Gastrocnemius medialis (tissue), 4 donors: Measurements from ENCODE around the gene GSG1L. TPM values are rescaled to one million over a fixed set of nuclear protein-coding genes. Genes with fewer than 3 reads are reported as not detected.

ENCODE experiments used
- ATAC-seq, 2 donors: fragments of 150-250 bp; one replicate each; pipeline ENCODE4 v1.9.1; 2016
- DNase-seq, 2 donors: peaks; one replicate each; pipeline ENCODE4 v3.0.0-alpha.2; 2019
- H3K27ac ChIP-seq, 4 donors: fragments of 200-600 bp; sonication (generic); 1 replicate in 1 of 4; 2 replicates in 3 of 4; pipeline ENCODE4 v1.5.1; 2016 to 2018; ENCODE audit warnings: mild to moderate bottlenecking in 2 of 4, moderate library complexity in 1 of 4
- H3K27me3 ChIP-seq, 3 donors: fragments of 200-600 bp; sonication (generic) in 2 of 3; 1 replicate in 1 of 3; 2 replicates in 2 of 3; pipeline versions ENCODE4 v1.5.1 to v1.6.0; 2016 to 2019; ENCODE audit warnings: mild to moderate bottlenecking in 1 of 3, moderate library complexity in 1 of 3
- H3K36me3 ChIP-seq, 2 donors: fragments of 200-600 bp; sonication (generic) in 1 of 2; one replicate each; pipeline ENCODE4 v1.5.1; 2017 to 2018
- H3K4me1 ChIP-seq, 2 donors: fragments of 200-600 bp; sonication (generic) in 1 of 2; one replicate each; pipeline ENCODE4 v1.5.1; 2016 to 2017; ENCODE audit warnings: mild to moderate bottlenecking in 2 of 2
- H3K4me3 ChIP-seq, 4 donors: fragments of 200-600 bp; sonication (generic) in 3 of 4; 1 replicate in 1 of 4; 2 replicates in 3 of 4; pipeline ENCODE4 v1.5.1; 2016 to 2019; ENCODE audit warnings: mild to moderate bottlenecking in 2 of 4
- H3K9me3 ChIP-seq, 3 donors: fragments of 200-600 bp; sonication (generic) in 2 of 3; 1 replicate in 1 of 3; 2 replicates in 2 of 3; pipeline ENCODE4 v1.5.1; 2016 to 2019
- POLR2A ChIP-seq, 2 donors: fragments of 450-650 bp; IDR thresholded peaks; one replicate each; pipeline ENCODE4 v1.6.1; 2017; ENCODE audit warnings: antibody characterized with exemption in 2 of 2, mild to moderate bottlenecking in 2 of 2, moderate library complexity in 2 of 2
- in situ Hi-C, 4 donors: fragments of 200-750 bp; cut with MboI; loops; one replicate each; pipeline versions ENCODE4 v1.15.0 to v1.8.0; 2017; ENCODE audit warnings: low sequenced_read_pairs in 4 of 4
- intact Hi-C: fragments of 100-400 bp; cut with DNase I; formaldehyde crosslinking; loops from one replicate; pipeline ENCODE4 v1.15.1; 2023; ENCODE audit warnings: low total_unique reads
- total RNA-seq, 4 donors: library from RNA; depleted of rRNA; stranded (reverse); fragments of >200 nt; gene quantifications; one replicate each; pipeline versions ENCODE4 v1.1.0 to v1.2.3, GENCODE V29; 2016
- TF ChIP-seq, protein P1 (sequence below), 5 experiments: fragments of 450-650 bp in 3 of 5; fragments of 200-600 bp in 2 of 5; sonication (generic) in 2 of 5; IDR thresholded peaks in 4 of 5; conservative IDR thresholded peaks in 1 of 5; 1 replicate in 4 of 5; 2 replicates in 1 of 5; pipeline ENCODE4 v1.5.1; 2016 to 2019; ENCODE audit warnings: antibody characterized with exemption in 5 of 5, mild to moderate bottlenecking in 3 of 5, moderate library complexity in 3 of 5

The GSG1L gene
- total RNA-seq, 4 donors from 2014 or later: not detected

- peaks cover 0 to 85% of the 10 kb centered on the region in 2 donors for H3K36me3 ChIP-seq
- intact Hi-C loops: no loop called here
- no peak for TF ChIP-seq POLR2A (IDR thresholded peaks at IDR 0.05)
- TF ChIP-seq, protein P1, sequence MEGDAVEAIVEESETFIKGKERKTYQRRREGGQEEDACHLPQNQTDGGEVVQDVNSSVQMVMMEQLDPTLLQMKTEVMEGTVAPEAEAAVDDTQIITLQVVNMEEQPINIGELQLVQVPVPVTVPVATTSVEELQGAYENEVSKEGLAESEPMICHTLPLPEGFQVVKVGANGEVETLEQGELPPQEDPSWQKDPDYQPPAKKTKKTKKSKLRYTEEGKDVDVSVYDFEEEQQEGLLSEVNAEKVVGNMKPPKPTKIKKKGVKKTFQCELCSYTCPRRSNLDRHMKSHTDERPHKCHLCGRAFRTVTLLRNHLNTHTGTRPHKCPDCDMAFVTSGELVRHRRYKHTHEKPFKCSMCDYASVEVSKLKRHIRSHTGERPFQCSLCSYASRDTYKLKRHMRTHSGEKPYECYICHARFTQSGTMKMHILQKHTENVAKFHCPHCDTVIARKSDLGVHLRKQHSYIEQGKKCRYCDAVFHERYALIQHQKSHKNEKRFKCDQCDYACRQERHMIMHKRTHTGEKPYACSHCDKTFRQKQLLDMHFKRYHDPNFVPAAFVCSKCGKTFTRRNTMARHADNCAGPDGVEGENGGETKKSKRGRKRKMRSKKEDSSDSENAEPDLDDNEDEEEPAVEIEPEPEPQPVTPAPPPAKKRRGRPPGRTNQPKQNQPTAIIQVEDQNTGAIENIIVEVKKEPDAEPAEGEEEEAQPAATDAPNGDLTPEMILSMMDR (IDR thresholded peaks at IDR 0.05 in 4 of 5, conservative IDR thresholded peaks at IDR 0.05 in 1 of 5): no peak
These were observed 37.5 kb upstream of the GSG1L start for GRCh38 chr16:28100810-28101532.

DNA sequence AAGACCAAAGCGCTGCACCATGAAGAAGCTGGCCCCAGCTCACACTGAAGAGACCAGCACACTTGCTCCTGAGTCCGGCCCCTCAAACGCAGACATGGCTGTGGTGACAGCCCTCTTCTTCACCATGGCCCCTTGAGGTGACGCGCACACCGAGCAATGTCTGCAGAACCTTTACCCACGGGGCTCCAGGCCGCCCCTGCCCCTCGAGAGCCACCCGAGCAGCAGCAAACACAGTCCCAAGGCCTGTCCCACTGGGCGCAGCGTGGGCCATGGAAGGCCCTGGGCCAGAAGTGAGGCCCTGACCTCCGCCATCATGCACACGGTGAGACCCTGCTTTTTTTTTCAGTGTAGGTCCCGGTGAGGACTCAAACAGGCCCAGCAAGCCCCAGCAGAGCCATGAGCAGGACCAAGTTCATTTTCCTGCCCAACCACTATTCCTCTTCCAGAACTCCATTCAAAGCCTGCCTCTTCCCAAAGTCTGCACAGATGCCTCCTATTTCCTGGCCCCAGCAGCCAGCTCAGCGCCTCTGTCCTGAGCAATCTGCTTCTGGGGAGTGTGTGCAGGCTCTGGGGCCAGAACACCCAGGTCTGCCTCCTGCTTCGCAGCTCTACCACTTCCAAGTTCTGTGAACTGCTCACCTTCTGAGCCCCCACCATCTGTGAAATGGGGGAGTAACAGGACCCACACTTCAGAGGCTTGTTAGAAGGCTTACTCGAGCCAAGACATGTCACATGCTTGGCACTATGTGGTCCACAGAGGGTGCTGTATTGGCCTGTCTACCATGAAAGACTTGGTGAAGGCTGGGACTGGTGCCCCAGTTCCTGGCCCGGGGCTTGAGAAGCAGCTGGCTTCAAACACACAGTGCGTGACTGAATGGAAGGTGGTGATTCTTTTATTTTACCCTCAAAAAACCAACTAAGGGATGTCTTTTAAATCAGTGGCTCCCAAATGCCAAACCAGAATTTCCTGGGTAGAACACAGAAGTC is 35.7 kb upstream of the GSG1L start:
- Histone ChIP-seq H3K4me3 (no peak overlapping the region), H3K4me1 (no peaks in the 10 kb centered on the region), H3K9me3 (no peaks in the 10 kb centered on the region), H3K36me3 (peaks cover 0 to 68% of the 10 kb centered on the region in 2 donors), H3K27me3 (no peaks in the 10 kb centered on the region), H3K27ac (no peak overlapping the region)
- intact Hi-C loops: no loop called here
- DNase-seq (no peak), ATAC-seq (no peak)
- in situ Hi-C loops: no loop called here
- no peak for TF ChIP-seq POLR2A (IDR thresholded peaks at IDR 0.05)

More at GRCh38 chr16:28100810-28101532, 37.5 kb upstream of the GSG1L start:
- in situ Hi-C loops: no loop called here
- no peaks in the 10 kb centered on the region for H3K9me3 ChIP-seq
- H3K27me3 ChIP-seq: no peaks in the 10 kb centered on the region
- H3K27ac ChIP-seq: no peak overlapping the region
- no peak for DNase-seq
- no peak for ATAC-seq
- no peaks in the 10 kb centered on the region for H3K4me1 ChIP-seq
- no peak overlapping the region for H3K4me3 ChIP-seq

DNA sequence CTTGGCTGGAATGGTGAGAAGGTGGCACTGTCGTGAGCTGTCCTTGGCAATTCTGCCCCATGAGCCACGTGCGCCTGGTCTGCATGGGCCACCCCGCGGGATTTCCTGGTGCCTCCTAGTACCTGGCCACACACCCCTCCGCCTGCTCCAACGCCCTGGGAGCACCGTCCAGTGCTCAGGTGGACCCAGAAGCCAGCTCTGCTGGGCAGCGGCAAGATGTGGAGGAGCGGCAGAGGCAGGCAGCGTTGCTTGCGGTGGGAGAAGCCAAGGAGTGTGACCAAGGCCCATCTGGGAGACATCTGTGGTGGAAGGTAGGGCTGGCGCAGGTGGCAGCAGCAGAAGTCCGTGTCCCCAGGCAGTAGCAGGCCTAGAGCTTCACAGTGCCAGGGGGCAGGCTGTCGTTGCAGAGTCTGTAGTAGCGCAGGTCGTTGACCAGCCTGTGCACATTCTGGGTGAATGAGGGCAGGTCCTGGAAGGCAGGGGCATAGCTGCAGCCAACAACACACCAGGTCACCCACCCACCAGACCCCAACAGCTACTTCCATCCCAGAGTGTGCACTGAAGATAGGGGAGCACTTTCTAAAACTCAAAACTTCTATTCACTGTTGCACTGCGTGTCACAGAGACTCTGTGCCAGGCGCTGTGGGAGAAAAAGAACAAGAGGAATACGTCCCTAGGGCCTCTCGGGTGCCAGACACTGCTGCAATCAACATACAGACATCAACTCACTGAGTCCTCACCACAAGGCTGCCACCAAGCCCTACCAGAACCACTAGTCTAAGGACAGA is 34.9 kb upstream of the GSG1L start:
- DNase-seq (no peak), ATAC-seq (no peak)
- Histone ChIP-seq H3K27me3 (no peaks in the 10 kb centered on the region), H3K4me3 (no peak overlapping the region), H3K4me1 (no peaks in the 10 kb centered on the region), H3K27ac (no peak overlapping the region), H3K36me3 (peaks cover 0 to 59% of the 10 kb centered on the region in 2 donors), H3K9me3 (no peaks in the 10 kb centered on the region)
- intact Hi-C loops (no loop called here), in situ Hi-C loops (no loop called here)
- TF ChIP-seq, protein P1 (IDR thresholded peaks at IDR 0.05 in 4 of 5, conservative IDR thresholded peaks at IDR 0.05 in 1 of 5): no peak
- no peak for TF ChIP-seq POLR2A (IDR thresholded peaks at IDR 0.05)

GRCh38 chr16:28096983-28097899 is 33.7 kb upstream of the GSG1L start:
- H3K36me3 ChIP-seq: peaks cover 0 to 48% of the 10 kb centered on the region in 2 donors
- H3K9me3 ChIP-seq: no peaks in the 10 kb centered on the region
- H3K27me3 ChIP-seq: no peaks in the 10 kb centered on the region
- intact Hi-C loops: no loop called here
- H3K4me1 ChIP-seq: no peaks in the 10 kb centered on the region
- no peak overlapping the region for H3K4me3 ChIP-seq
- H3K27ac ChIP-seq: no peak overlapping the region
- TF ChIP-seq, protein P1 (IDR thresholded peaks at IDR 0.05 in 4 of 5, conservative IDR thresholded peaks at IDR 0.05 in 1 of 5): no peak
- no peak for TF ChIP-seq POLR2A (IDR thresholded peaks at IDR 0.05)
- ATAC-seq: no peak
- in situ Hi-C loops: no loop called here
- no peak for DNase-seq
